K562 (cell line): ENCODE measurements around the gene SPOCD1. TPM values are rescaled to one million over a fixed set of nuclear protein-coding genes. Genes with fewer than 3 reads are reported as not detected.

Experiments
- BRCA1 ChIP-seq, 2 experiments: fragments of 450-650 bp in 1 of 2; sonication (generic) in 1 of 2; formaldehyde crosslinking in 1 of 2; IDR thresholded peaks; 2 replicates each; pipeline versions ENCODE4 v1.5.0 to v1.6.1; 2017 to 2020; ENCODE audit warnings: mild to moderate bottlenecking in 1 of 2, missing genetic modification reagents in 1 of 2
- CREB5 ChIP-seq: fragments of 250-450 bp; sonication (Bioruptor Pico); IDR thresholded peaks from 2 replicates; pipeline ENCODE4 v1.5.0; 2020; ENCODE audit warnings: mild to moderate bottlenecking
- ETV6 ChIP-seq, 3 experiments: fragments of 150-350 bp in 1 of 3; sonication (generic) in 1 of 3; formaldehyde crosslinking in 1 of 3; IDR thresholded peaks; 2 replicates each; pipeline versions ENCODE4 v1.6.1 to v1.8.0; 2014 to 2022; ENCODE audit warnings: borderline replicate concordance in 2 of 3, low read depth in 2 of 3, antibody characterized with exemption in 1 of 3, low read length in 1 of 3, mild to moderate bottlenecking in 1 of 3, missing genetic modification reagents in 1 of 3
- GABPA ChIP-seq: fragments of 200-800 bp; sonication (Bioruptor generic); conservative IDR thresholded peaks from 2 replicates; pipeline ENCODE4 v1.6.1; 2016; ENCODE audit warnings: low read depth, missing genetic modification characterization, missing compliant biosample characterization
- HLTF ChIP-seq: fragments of 450-650 bp; IDR thresholded peaks from 2 replicates; pipeline ENCODE4 v1.6.1; 2016
- KHSRP ChIP-seq: fragments of 450-650 bp; IDR thresholded peaks from 2 replicates; pipeline ENCODE4 v1.6.1; 2017
- KLF6 ChIP-seq: fragments of 250-450 bp; sonication (Bioruptor Pico); IDR thresholded peaks from 2 replicates; pipeline ENCODE4 v1.4.0; 2020; ENCODE audit warnings: mild to moderate bottlenecking, moderate library complexity, borderline replicate concordance
- MNT ChIP-seq, 2 experiments: fragments of 450-650 bp; conservative IDR thresholded peaks; 2 replicates each; pipeline ENCODE4 v1.6.1; 2017; ENCODE audit warnings: mild to moderate bottlenecking in 2 of 2, moderate library complexity in 2 of 2
- POLR2AphosphoS5 ChIP-seq: IDR thresholded peaks from 2 replicates; pipeline ENCODE4 v1.6.1; 2011; ENCODE audit warnings: mild to moderate bottlenecking, low read depth, low read length, moderate library complexity; ENCODE audit not compliant: control insufficient read depth, insufficient read depth
- RBM14 ChIP-seq: fragments of 200-400 bp; formaldehyde crosslinking; IDR thresholded peaks from 2 replicates; pipeline ENCODE4 v1.6.1; 2018; ENCODE audit warnings: low read depth, mild to moderate bottlenecking, low read length, moderate library complexity, borderline replicate concordance; ENCODE audit not compliant: insufficient read depth
- SETDB1 ChIP-seq: IDR thresholded peaks from one replicate; pipeline ENCODE4 v1.6.1; 2012; ENCODE audit warnings: low read length, control low read depth, inconsistent platforms
- SIX5 ChIP-seq, 2 experiments: IDR thresholded peaks; 2 replicates each; pipeline ENCODE4 v1.6.1; 2011; ENCODE audit warnings: low read length in 2 of 2, borderline replicate concordance in 1 of 2, low read depth in 1 of 2, mild to moderate bottlenecking in 1 of 2, moderate library complexity in 1 of 2; ENCODE audit not compliant: insufficient read depth in 1 of 2
- SNRNP70 ChIP-seq: fragments of 200-400 bp; formaldehyde crosslinking; optimal IDR thresholded peaks from 2 replicates; pipeline ENCODE3; 2017; ENCODE audit warnings: low read depth, low read length
- THAP7 ChIP-seq: fragments of 250-450 bp; sonication (Bioruptor Pico); IDR thresholded peaks from 2 replicates; pipeline ENCODE4 v1.5.0; 2021
- ZBTB26 ChIP-seq: fragments of 450-650 bp; formaldehyde crosslinking; IDR thresholded peaks from 2 replicates; pipeline ENCODE4 v1.4.0; 2022; ENCODE audit warnings: missing genetic modification characterization
- ZBTB8A ChIP-seq: fragments of 450-650 bp; IDR thresholded peaks from 2 replicates; pipeline ENCODE4 v1.6.1; 2018; ENCODE audit warnings: mild to moderate bottlenecking, moderate library complexity; ENCODE audit not compliant: partially characterized antibody
- ZFP91 ChIP-seq: sonication (generic); formaldehyde crosslinking; IDR thresholded peaks from 2 replicates; pipeline ENCODE4 v1.8.0; 2022; ENCODE audit warnings: mild to moderate bottlenecking, missing genetic modification reagents
- ZNF124 ChIP-seq: sonication (generic); formaldehyde crosslinking; IDR thresholded peaks from 2 replicates; pipeline ENCODE4 v1.8.1; 2022; ENCODE audit warnings: missing genetic modification reagents
- ZNF174 ChIP-seq: fragments of 250-450 bp; sonication (Bioruptor Pico); IDR thresholded peaks from 2 replicates; pipeline ENCODE4 v1.4.0; 2020; ENCODE audit warnings: mild to moderate bottlenecking
- ZNF212 ChIP-seq: fragments of 450-650 bp; formaldehyde crosslinking; IDR thresholded peaks from 2 replicates; pipeline ENCODE4 v1.4.0; 2020; ENCODE audit warnings: mild to moderate bottlenecking
- ZNF274 ChIP-seq: IDR thresholded peaks from 2 replicates; pipeline ENCODE4 v1.6.1; 2011; ENCODE audit warnings: low read depth, mild to moderate bottlenecking, low read length, moderate library complexity, borderline replicate concordance
- ZNF444 ChIP-seq: fragments of 250-450 bp; sonication (Bioruptor Pico); IDR thresholded peaks from 2 replicates; pipeline ENCODE4 v1.4.0; 2020; ENCODE audit warnings: mild to moderate bottlenecking, moderate library complexity
- polyA plus RNA-seq, 8 experiments: library from polyadenylated mRNA; depleted of rRNA in 4 of 8; stranded (reverse) in 5 of 8; unstranded in 3 of 8; fragments of >200 nt; fragmentation: Nextera tagmentation in 2 of 8; fragmentation: Illumina TruSeq in 1 of 8; extraction: Ambion mirVana in 2 of 8; extraction: Trizol in 1 of 8; gene quantifications; 2 replicates each; pipeline versions ENCODE4 v1.2.1 to v1.2.3, GENCODE V29; 2011 to 2014; ENCODE audit warnings: inconsistent platforms in 1 of 8, missing spikeins in 1 of 8
- total RNA-seq, 7 experiments: library from RNA; depleted of rRNA in 6 of 7; stranded (reverse); fragments of >200 nt in 6 of 7; fragmentation: Illumina TruSeq in 2 of 7; extraction: Trizol in 2 of 7; gene quantifications; 2 replicates each; pipeline versions ENCODE4 v1.2.1 to v1.2.3, GENCODE V29; 2011 to 2021; ENCODE audit warnings: low replicate concordance in 1 of 7

SPOCD1 gene
- total and polyA plus RNA-seq, 9 of the 15 experiments (the other 6 are each of a cell fraction or from before 2014, with no cell fraction given) = 0.03 to 0.71 (median 0.26) TPM; not detected in 1

GRCh38 chr1:31788825-31789256 lies 27.0 kb downstream of the SPOCD1 start (continued):
- no peak for TF ChIP-seq SETDB1
- no peak for TF ChIP-seq MNT (conservative IDR thresholded peaks at IDR 0.05)
- TF ChIP-seq SNRNP70 = no peak
- no peak for TF ChIP-seq ZBTB8A
- no peak for TF ChIP-seq KHSRP
- TF ChIP-seq SIX5 (IDR thresholded peaks at IDR 0.05; ENCODE audit: borderline replicate concordance in 1 of 2, insufficient read depth in 1 of 2, low read depth in 1 of 2, low read length in 2 of 2) = no peak
- no peak for TF ChIP-seq ETV6 (IDR thresholded peaks at IDR 0.05; ENCODE audit: borderline replicate concordance in 1 of 2, low read depth in 2 of 2, low read length in 1 of 2)
- TF ChIP-seq ETV6 (CRISPR knock-in tag; IDR thresholded peaks at IDR 0.05; ENCODE audit: borderline replicate concordance) = no peak
- no peak for TF ChIP-seq ZBTB26 (CRISPR knock-in tag)
- TF ChIP-seq BRCA1 (IDR thresholded peaks at IDR 0.05) = no peak
- TF ChIP-seq BRCA1 (CRISPR knock-in tag; IDR thresholded peaks at IDR 0.05) = no peak
- TF ChIP-seq POLR2AphosphoS5 = no peak
- TF ChIP-seq RBM14 = no peak
- TF ChIP-seq HLTF = no peak
- TF ChIP-seq ZNF124 (CRISPR knock-in tag) = no peak
- no peak for TF ChIP-seq ZNF444 (CRISPR knock-in tag)
- no peak for TF ChIP-seq ZNF212 (CRISPR knock-in tag)
- no peak for TF ChIP-seq ZNF174
- no peak for TF ChIP-seq GABPA
- TF ChIP-seq ZFP91 = no peak
- TF ChIP-seq ZNF274 = no peak
- TF ChIP-seq CREB5 (CRISPR knock-in tag) = no peak
- no peak for TF ChIP-seq THAP7 (CRISPR knock-in tag)
- 0 out of 2 replicates have a peak, but pooled peaks have one; percentile 29 for TF ChIP-seq KLF6 (CRISPR knock-in tag)
